ENCODE data around the gene ABCA13.

DNA sequence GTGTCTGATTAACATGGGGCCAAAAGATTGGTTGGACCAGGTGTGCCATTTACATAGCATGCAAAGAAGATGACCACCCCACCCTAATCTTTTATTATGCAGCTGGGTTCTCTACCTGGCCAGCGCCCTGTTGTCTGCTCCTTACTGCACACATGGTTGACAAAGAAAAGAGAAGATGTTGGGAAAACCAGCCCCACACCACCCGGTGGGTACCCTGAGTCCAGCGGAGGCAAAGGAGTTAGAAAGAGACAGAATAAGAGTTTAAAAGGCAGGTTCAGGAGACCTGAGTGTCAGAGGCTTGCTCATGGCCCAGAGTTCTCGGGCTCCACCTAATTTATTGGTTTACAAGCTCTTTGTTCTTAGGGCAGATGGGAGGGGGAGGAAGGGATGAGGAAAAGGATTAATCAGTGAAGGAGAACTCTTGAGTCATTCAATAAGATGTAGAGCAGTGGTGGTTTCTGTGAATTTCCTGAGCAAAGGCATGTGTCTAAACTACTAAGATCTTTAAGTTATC, 24.1 kb upstream of the ABCA13 start:
- no peak for TF ChIP-seq FOXK2 (IDR thresholded peaks at IDR 0.05)
- no peak for TF ChIP-seq CTBP1 (IDR thresholded peaks at IDR 0.05; ENCODE audit: borderline replicate concordance)
- no peak for TF ChIP-seq BHLHE40 (IDR thresholded peaks at IDR 0.05; ENCODE audit: borderline replicate concordance)
- no peak for TF ChIP-seq ELF4 (IDR thresholded peaks at IDR 0.05)
- TF ChIP-seq SP1 (IDR thresholded peaks at IDR 0.05), result no peak
